K562 (cell line): ENCODE data around the gene PPP1R12B. TPM values are rescaled to one million over a fixed set of nuclear protein-coding genes. Genes with fewer than 3 reads are reported as not detected.
A peak's percentile ranks its signal among the peaks of the same experiment; 100 is the strongest.

Experiments used
- CTBP1 ChIP-seq: fragments of 450-650 bp; IDR thresholded peaks from 2 replicates; pipeline ENCODE4 v1.6.1; 2016; ENCODE audit warnings: borderline replicate concordance
- KDM2B ChIP-seq: fragments of 250-450 bp; sonication (Bioruptor Pico); IDR thresholded peaks from 2 replicates; pipeline ENCODE4 v1.8.0; 2021; ENCODE audit warnings: mild to moderate bottlenecking, moderate library complexity
- RAD21 ChIP-seq, 2 experiments: fragments of 250-450 bp in 1 of 2; fragments of 450-650 bp in 1 of 2; sonication (Bioruptor Pico) in 1 of 2; formaldehyde crosslinking in 1 of 2; IDR thresholded peaks in 1 of 2; conservative IDR thresholded peaks in 1 of 2; 2 replicates each; pipeline versions ENCODE4 v1.4.0 to v1.8.0; 2020 to 2022; ENCODE audit warnings: mild to moderate bottlenecking in 2 of 2, moderate library complexity in 1 of 2
- ZC3H4 ChIP-seq: sonication (generic); formaldehyde crosslinking; IDR thresholded peaks from 2 replicates; pipeline ENCODE4 v1.9.0; 2021; ENCODE audit warnings: missing genetic modification reagents, borderline replicate concordance
- polyA plus RNA-seq, 8 experiments: library from polyadenylated mRNA; depleted of rRNA in 4 of 8; stranded (reverse) in 5 of 8; unstranded in 3 of 8; fragments of >200 nt; fragmentation: Nextera tagmentation in 2 of 8; fragmentation: Illumina TruSeq in 1 of 8; extraction: Ambion mirVana in 2 of 8; extraction: Trizol in 1 of 8; gene quantifications; 2 replicates each; pipeline versions ENCODE4 v1.2.1 to v1.2.3, GENCODE V29; 2011 to 2014; ENCODE audit warnings: inconsistent platforms in 1 of 8, missing spikeins in 1 of 8
- total RNA-seq, 7 experiments: library from RNA; depleted of rRNA in 6 of 7; stranded (reverse); fragments of >200 nt in 6 of 7; fragmentation: Illumina TruSeq in 2 of 7; extraction: Trizol in 2 of 7; gene quantifications; 2 replicates each; pipeline versions ENCODE4 v1.2.1 to v1.2.3, GENCODE V29; 2011 to 2021; ENCODE audit warnings: low replicate concordance in 1 of 7
- TF ChIP-seq, protein P1 (sequence below), 2 experiments: fragments of 450-650 bp; formaldehyde crosslinking in 1 of 2; IDR thresholded peaks; 2 replicates each; pipeline versions ENCODE4 v1.4.0 to v1.6.1; 2014 to 2020; ENCODE audit warnings: mild to moderate bottlenecking in 2 of 2, borderline replicate concordance in 1 of 2, low read depth in 1 of 2
- TF ChIP-seq, protein P2 (sequence below), 3 experiments: fragments of 200-800 bp in 1 of 3; sonication (Bioruptor generic) in 1 of 3; sonication (generic) in 1 of 3; formaldehyde crosslinking in 1 of 3; IDR thresholded peaks; 2 replicates each; pipeline versions ENCODE4 v1.6.1 to v1.8.0; 2016 to 2022; ENCODE audit warnings: mild to moderate bottlenecking in 2 of 3, missing compliant biosample characterization in 2 of 3, missing genetic modification characterization in 2 of 3, missing genetic modification reagents in 1 of 3
- TF ChIP-seq, protein P3 (sequence below): sonication (generic); formaldehyde crosslinking; IDR thresholded peaks from 2 replicates; pipeline ENCODE4 v1.8.0; 2022; ENCODE audit warnings: mild to moderate bottlenecking, missing genetic modification reagents
- TF ChIP-seq, protein P4 (sequence below): sonication (generic); formaldehyde crosslinking; IDR thresholded peaks from 2 replicates; pipeline ENCODE4 v1.8.0; 2022; ENCODE audit warnings: missing genetic modification reagents, mild to moderate bottlenecking, borderline replicate concordance

PPP1R12B gene
- total and polyA plus RNA-seq, 9 of the 15 experiments (the other 6 are each of a cell fraction or from before 2014, with no cell fraction given): 0.73 to 16.9 (median 13.6) TPM

DNA sequence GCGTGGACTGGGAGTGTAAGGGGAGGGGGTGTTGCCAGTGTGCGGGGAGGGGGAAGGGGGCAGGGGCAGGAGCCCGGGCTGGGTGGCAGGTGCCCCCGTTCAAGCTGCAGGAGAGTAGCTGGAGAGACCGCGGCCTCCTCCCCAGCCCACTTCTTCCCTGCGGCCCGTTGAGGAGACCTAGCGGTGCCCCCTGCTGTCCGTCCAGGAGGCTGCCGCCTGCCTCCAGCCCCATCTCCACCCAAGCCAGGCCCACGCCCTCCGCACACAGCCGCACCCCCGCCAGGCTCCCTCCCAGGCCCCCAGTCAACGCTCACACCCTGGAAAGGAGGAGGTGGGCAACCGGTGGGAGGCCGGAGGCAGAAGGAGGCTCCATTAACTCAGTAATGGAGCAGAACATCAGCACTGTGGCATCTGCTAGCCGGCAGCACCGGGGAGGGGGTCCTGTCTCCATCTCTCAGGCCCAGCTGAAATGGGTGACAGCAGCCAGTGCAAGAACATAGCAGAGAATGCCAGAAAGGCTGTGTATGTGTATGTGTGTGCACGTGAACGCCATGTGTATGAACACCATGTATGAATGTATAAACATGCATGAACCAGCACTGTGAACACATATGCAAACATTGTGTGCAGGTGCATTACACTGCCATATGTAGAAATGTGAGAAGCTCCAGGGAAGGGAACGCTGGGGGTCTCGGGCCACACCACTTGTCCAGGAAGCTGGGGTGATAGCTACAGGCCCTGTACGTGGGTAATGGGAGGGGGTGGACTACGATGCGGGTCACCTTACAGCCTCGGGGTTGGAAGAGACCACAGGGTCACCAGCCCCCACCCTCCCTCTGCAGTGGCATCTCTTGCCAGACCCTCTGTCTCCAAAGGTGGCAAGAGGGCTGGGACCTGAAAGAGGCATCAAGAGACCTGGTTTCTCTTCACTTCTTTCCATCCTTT is 277.2 kb downstream of the PPP1R12B start (continued):
- TF ChIP-seq, protein P1, sequence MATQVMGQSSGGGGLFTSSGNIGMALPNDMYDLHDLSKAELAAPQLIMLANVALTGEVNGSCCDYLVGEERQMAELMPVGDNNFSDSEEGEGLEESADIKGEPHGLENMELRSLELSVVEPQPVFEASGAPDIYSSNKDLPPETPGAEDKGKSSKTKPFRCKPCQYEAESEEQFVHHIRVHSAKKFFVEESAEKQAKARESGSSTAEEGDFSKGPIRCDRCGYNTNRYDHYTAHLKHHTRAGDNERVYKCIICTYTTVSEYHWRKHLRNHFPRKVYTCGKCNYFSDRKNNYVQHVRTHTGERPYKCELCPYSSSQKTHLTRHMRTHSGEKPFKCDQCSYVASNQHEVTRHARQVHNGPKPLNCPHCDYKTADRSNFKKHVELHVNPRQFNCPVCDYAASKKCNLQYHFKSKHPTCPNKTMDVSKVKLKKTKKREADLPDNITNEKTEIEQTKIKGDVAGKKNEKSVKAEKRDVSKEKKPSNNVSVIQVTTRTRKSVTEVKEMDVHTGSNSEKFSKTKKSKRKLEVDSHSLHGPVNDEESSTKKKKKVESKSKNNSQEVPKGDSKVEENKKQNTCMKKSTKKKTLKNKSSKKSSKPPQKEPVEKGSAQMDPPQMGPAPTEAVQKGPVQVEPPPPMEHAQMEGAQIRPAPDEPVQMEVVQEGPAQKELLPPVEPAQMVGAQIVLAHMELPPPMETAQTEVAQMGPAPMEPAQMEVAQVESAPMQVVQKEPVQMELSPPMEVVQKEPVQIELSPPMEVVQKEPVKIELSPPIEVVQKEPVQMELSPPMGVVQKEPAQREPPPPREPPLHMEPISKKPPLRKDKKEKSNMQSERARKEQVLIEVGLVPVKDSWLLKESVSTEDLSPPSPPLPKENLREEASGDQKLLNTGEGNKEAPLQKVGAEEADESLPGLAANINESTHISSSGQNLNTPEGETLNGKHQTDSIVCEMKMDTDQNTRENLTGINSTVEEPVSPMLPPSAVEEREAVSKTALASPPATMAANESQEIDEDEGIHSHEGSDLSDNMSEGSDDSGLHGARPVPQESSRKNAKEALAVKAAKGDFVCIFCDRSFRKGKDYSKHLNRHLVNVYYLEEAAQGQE (IDR thresholded peaks at IDR 0.05; ENCODE audit: borderline replicate concordance): peak; percentile 50; the same call in 1 of the 2 replicates
- TF ChIP-seq, protein P1 (CRISPR knock-in tag; IDR thresholded peaks at IDR 0.05; ENCODE audit: low read depth): no peak
- TF ChIP-seq, protein P2, sequence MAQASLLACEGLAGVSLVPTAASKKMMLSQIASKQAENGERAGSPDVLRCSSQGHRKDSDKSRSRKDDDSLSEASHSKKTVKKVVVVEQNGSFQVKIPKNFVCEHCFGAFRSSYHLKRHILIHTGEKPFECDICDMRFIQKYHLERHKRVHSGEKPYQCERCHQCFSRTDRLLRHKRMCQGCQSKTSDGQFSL (CRISPR knock-in tag; IDR thresholded peaks at IDR 0.05): no peak
- TF ChIP-seq, protein P2 (tag; IDR thresholded peaks at IDR 0.05): no peak
- peak; percentile 63 to 79 for TF ChIP-seq RAD21 (CRISPR knock-in tag; conservative IDR thresholded peaks at IDR 0.05 in 1 of 2, IDR thresholded peaks at IDR 0.05 in 1 of 2)
- TF ChIP-seq, protein P3, sequence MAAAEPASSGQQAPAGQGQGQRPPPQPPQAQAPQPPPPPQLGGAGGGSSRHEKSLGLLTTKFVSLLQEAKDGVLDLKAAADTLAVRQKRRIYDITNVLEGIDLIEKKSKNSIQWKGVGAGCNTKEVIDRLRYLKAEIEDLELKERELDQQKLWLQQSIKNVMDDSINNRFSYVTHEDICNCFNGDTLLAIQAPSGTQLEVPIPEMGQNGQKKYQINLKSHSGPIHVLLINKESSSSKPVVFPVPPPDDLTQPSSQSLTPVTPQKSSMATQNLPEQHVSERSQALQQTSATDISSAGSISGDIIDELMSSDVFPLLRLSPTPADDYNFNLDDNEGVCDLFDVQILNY: no peak
- no peak for TF ChIP-seq CTBP1
- no peak for TF ChIP-seq KDM2B
- TF ChIP-seq, protein P4, sequence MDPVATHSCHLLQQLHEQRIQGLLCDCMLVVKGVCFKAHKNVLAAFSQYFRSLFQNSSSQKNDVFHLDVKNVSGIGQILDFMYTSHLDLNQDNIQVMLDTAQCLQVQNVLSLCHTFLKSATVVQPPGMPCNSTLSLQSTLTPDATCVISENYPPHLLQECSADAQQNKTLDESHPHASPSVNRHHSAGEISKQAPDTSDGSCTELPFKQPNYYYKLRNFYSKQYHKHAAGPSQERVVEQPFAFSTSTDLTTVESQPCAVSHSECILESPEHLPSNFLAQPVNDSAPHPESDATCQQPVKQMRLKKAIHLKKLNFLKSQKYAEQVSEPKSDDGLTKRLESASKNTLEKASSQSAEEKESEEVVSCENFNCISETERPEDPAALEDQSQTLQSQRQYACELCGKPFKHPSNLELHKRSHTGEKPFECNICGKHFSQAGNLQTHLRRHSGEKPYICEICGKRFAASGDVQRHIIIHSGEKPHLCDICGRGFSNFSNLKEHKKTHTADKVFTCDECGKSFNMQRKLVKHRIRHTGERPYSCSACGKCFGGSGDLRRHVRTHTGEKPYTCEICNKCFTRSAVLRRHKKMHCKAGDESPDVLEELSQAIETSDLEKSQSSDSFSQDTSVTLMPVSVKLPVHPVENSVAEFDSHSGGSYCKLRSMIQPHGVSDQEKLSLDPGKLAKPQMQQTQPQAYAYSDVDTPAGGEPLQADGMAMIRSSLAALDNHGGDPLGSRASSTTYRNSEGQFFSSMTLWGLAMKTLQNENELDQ (CRISPR knock-in tag): no peak
- TF ChIP-seq ZC3H4 (CRISPR knock-in tag): no peak
- TF ChIP-seq, all 486 proteins: peak for 15
